GM12892 (cell line): ENCODE results near the gene POLR2E.

Source experiments
- POLR2A ChIP-seq: IDR thresholded peaks from 2 replicates; pipeline ENCODE4 v1.6.1; 2011; ENCODE audit warnings: low read depth, low read length, control low read depth
- POLR2AphosphoS5 ChIP-seq: IDR thresholded peaks from 2 replicates; pipeline ENCODE4 v1.6.1; 2011; ENCODE audit warnings: low read depth, low read length, control low read depth
- TAF1 ChIP-seq: IDR thresholded peaks from 2 replicates; pipeline ENCODE4 v1.6.1; 2011; ENCODE audit warnings: low read depth, mild to moderate bottlenecking, control low read depth, low read length, borderline replicate concordance

DNA sequence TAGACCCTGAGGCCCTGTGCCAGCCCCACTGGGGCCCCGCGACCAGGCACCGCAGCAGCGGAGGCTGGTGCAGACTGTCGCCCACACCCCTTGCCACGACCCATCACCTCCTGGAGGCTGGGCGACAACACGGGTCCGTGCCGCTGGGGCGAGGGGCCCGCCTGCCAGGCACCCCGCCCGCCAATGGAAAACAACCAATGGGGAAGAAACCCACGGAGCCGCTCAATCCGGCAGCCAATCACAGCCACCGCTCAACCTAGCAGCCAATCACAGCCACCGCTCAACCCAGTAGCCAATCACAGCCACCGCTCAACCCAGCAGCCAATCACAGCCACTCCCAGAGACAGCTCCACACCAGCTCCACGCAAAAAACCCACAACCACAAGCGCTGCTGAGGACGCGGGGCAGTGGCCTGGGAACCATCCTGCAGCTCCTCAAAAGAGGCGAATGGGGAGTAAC lies 38.3 kb upstream of the POLR2E start:
- peak; percentile 57; the same call in 1 of the 2 replicates for TF ChIP-seq POLR2A
- TF ChIP-seq POLR2AphosphoS5: no peak
- TF ChIP-seq TAF1: no peak
